GM20000 (cell line): Measurements from ENCODE around the gene UNC5C.

ENCODE experiments used
- DNase-seq: peaks from one replicate; pipeline ENCODE4 v3.0.0; 2012; ENCODE audit warnings: low spot score
- TF ChIP-seq, protein P1 (sequence below): IDR thresholded peaks from 2 replicates; pipeline ENCODE4 v1.5.1; 2012; ENCODE audit warnings: mild to moderate bottlenecking, control low read depth; ENCODE audit errors: extremely low read depth, missing control alignments

UNC5C gene

DNA sequence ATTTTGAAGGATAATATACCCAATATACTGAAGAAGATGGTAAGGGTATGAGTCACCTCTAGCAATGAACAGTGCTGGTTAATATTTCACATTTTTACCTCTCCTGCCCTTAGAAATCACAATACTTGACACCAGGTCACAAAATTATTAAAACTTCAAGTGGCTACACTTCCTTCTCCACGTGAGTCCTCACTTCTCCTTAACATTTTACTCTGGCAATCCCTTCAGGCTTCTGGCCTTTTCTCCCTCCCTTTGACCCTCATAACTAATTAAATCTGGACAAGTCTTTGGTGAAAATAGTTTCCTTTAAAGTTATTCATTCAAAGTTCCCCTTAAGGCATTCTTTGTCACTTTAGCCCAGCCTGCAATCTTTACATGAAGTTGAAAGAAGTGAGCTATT, 190.4 kb downstream of the UNC5C start:
- TF ChIP-seq, protein P1, sequence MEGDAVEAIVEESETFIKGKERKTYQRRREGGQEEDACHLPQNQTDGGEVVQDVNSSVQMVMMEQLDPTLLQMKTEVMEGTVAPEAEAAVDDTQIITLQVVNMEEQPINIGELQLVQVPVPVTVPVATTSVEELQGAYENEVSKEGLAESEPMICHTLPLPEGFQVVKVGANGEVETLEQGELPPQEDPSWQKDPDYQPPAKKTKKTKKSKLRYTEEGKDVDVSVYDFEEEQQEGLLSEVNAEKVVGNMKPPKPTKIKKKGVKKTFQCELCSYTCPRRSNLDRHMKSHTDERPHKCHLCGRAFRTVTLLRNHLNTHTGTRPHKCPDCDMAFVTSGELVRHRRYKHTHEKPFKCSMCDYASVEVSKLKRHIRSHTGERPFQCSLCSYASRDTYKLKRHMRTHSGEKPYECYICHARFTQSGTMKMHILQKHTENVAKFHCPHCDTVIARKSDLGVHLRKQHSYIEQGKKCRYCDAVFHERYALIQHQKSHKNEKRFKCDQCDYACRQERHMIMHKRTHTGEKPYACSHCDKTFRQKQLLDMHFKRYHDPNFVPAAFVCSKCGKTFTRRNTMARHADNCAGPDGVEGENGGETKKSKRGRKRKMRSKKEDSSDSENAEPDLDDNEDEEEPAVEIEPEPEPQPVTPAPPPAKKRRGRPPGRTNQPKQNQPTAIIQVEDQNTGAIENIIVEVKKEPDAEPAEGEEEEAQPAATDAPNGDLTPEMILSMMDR, result no peak

DNA sequence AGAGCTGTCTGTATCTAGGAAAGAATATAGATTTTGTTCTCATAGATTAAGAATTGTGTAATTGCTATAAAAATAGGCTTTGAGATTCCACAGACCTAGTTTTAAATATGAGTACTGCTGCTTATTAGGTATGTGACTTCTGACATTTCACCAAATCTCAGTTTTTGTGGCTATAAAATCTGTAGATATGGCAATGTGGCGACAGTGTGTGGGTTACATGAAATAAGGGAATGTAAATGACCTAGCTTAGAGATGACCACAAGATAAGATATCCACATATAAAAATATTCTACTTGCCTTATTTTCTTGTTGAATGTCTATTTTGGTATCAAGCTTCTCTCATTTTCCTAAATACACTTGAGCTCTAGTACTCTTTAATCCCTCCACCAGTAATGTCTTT, 193.8 kb downstream of the UNC5C start:
- TF ChIP-seq, protein P1, result no peak
- DNase-seq, result no peak

More for the DNA sequence above, 190.4 kb downstream of the UNC5C start:
- no peak for DNase-seq

DNA sequence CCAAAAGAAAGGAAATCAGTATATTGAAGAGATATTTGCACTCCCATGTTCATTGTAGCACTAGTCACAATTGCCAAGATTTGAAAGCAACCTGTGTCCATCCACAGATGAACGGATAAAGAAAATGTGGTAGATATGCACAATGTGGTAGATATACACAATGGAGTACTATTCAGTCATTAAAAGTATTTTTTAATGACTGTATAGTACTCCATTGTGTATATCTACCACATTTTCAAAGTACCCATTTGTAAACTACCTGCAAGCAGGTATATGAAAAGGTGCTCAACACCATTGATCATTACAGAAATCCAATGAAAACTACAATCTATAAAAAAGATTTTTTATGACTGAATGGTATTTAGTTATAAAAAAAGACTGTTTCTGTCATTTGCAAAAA, 200.4 kb downstream of the UNC5C start:
- TF ChIP-seq, protein P1, result no peak
- no peak for DNase-seq

- TF ChIP-seq, protein P1, result no peak
- no peak for DNase-seq
Observed at GRCh38 chr4:95343235-95343634, 205.5 kb downstream of the UNC5C start.

- DNase-seq, result no peak
Observed at GRCh38 chr4:95340191-95340590, 208.6 kb downstream of the UNC5C start.

DNA sequence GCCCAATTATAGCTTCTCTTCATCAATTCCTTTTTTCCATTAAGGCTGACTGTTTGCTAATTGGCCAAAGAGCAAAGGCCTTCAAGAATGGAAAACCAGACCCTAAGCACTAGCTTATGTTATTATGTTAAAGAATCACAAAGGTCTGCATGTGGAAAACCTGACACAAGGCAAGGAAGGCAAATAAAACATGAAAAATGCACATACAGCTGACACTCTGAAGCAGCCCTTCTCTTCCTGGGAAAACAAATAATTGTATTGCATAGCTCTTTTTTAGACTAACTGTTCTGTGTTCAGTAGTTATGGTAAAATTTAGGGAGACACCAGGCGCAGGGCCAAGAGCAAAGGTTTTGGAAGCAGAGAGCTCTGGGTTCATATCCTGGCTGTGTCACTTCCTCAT, 223.1 kb downstream of the UNC5C start:
- TF ChIP-seq, protein P1, result no peak
- DNase-seq, result no peak

More at GRCh38 chr4:95340191-95340590, 208.6 kb downstream of the UNC5C start:
- TF ChIP-seq, protein P1, result no peak

DNA sequence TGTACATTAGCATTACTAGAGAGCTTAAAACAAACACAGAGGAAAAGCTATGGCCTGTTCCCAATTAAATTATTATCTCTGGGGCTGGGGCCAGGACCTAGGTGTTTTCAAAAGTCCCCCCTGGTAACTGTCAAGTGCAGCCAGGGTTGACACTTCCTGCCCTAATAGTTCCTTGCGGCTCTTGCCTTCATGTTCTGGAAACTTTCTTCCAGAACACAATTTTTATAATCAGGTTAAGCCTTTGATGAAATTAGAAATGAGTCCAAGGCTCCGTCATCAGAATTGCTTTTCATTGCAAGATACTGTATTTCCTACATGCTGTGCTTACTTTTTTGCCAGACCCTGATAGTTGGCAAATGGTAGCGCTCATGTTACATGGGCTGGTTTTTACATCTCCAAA, 229.6 kb downstream of the UNC5C start:
- DNase-seq, result no peak
- TF ChIP-seq, protein P1, result no peak
